ENCODE data around the gene TUBAL3. TPM values are rescaled to one million over a fixed set of nuclear protein-coding genes. Genes with fewer than 3 reads are reported as not detected.

Gene TUBAL3
- total and polyA plus RNA-seq, 9 donors: 0.15 to 0.34 (median 0.15) TPM; not detected in 6

DNA sequence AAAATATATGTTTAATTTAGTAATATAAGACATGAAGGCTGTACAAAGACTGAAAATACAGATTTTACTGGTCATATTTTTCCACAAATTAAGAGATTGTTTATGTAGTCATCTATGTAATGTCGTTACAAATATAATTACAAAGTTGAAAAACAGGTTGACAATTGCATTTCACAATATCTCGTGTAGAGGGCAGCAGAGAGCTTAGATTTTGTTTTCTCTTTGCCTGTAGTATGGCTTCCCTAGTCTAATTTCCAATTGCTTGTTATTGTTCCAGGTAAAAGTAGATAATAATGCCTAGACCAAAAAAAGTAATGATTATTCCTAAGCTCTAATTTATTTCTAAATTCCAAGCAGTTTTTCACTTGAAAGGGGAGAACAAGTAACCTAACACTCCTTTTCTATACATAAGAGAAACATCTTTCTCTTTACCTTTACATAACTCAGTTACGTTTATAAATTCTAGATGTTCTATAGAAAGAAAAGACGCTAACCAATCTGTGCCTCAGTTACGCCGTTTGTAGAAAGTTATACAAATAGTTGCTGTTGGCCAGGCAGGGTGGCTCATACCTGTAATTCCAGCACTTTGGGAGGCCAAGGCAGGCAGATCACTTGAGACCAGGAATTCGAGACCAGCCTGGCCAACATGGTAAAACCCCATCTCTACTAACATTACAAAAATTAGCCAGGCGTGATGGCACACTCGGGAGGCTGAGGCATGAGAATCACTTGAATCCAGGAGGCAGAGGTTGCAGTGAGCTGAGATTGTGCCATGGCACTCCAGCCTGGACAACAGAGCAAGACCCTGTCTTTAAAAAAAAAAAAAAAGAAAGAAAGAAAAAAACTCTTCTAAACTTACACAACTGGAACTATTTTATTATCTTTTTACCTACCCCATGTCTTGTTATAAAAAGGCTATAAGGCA lies 37.7 kb upstream of the TUBAL3 start:
- WGBS, 3 donors: 65 to 68% (median 66%) methylated on average over 9 of the region's 9 CpGs
- intact Hi-C loops (cut with DNase I): loop anchor here in 3 of 4 donors (2.0 to 10.0 kb wide), 4 partner anchors 180 to 432 kb away; no protein-coding TSS in a partner anchor
- DNase-seq: no peak
- peaks cover 3% of the 10 kb centered on the region for H3K4me1 ChIP-seq (ENCODE audit: insufficient read depth)
- no peaks in the 10 kb centered on the region for H3K9me3 ChIP-seq
- H3K4me3 ChIP-seq: no peak overlapping the region
- no peaks in the 10 kb centered on the region for H3K36me3 ChIP-seq
- no peak overlapping the region for H3K27ac ChIP-seq
- no peak for TF ChIP-seq EP300 (IDR thresholded peaks at IDR 0.05)
- TF ChIP-seq, protein P1, sequence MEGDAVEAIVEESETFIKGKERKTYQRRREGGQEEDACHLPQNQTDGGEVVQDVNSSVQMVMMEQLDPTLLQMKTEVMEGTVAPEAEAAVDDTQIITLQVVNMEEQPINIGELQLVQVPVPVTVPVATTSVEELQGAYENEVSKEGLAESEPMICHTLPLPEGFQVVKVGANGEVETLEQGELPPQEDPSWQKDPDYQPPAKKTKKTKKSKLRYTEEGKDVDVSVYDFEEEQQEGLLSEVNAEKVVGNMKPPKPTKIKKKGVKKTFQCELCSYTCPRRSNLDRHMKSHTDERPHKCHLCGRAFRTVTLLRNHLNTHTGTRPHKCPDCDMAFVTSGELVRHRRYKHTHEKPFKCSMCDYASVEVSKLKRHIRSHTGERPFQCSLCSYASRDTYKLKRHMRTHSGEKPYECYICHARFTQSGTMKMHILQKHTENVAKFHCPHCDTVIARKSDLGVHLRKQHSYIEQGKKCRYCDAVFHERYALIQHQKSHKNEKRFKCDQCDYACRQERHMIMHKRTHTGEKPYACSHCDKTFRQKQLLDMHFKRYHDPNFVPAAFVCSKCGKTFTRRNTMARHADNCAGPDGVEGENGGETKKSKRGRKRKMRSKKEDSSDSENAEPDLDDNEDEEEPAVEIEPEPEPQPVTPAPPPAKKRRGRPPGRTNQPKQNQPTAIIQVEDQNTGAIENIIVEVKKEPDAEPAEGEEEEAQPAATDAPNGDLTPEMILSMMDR (IDR thresholded peaks at IDR 0.05): peak; percentile 46 to 82 (median 66)
- no peak for TF ChIP-seq POLR2A (IDR thresholded peaks at IDR 0.05)
- H3K27me3 ChIP-seq: no peaks in the 10 kb centered on the region

- H3K9me3 ChIP-seq: no peaks in the 10 kb centered on the region
- H3K27ac ChIP-seq: no peak overlapping the region
- intact Hi-C loops (cut with DNase I): loop anchor here in 3 of 4 donors (5.0 to 10.0 kb wide), 3 partner anchors 181 to 434 kb away; no protein-coding TSS in a partner anchor
- H3K36me3 ChIP-seq: no peaks in the 10 kb centered on the region
- WGBS, 3 donors: 90 to 92% (median 92%) methylated on average over 4 of the region's 4 CpGs
- TF ChIP-seq, protein P1 (IDR thresholded peaks at IDR 0.05): no peak
- TF ChIP-seq POLR2A (IDR thresholded peaks at IDR 0.05) (no peak), EP300 (IDR thresholded peaks at IDR 0.05) (no peak)
- peaks cover 3% of the 10 kb centered on the region for H3K4me1 ChIP-seq (ENCODE audit: insufficient read depth)
- H3K4me3 ChIP-seq: no peak overlapping the region
- H3K27me3 ChIP-seq: no peaks in the 10 kb centered on the region
- DNase-seq: no peak
Measured at GRCh38 chr10:5441106-5441505, 36.5 kb upstream of the TUBAL3 start.

- TF ChIP-seq, protein P1 (IDR thresholded peaks at IDR 0.05): no peak
- TF ChIP-seq POLR2A (IDR thresholded peaks at IDR 0.05): no peak
- no peak for TF ChIP-seq EP300 (IDR thresholded peaks at IDR 0.05)
- Histone ChIP-seq H3K27me3 (no peaks in the 10 kb centered on the region), H3K36me3 (no peaks in the 10 kb centered on the region), H3K4me3 (no peak overlapping the region), H3K4me1 (ENCODE audit: insufficient read depth) (peaks cover 3% of the 10 kb centered on the region), H3K9me3 (no peaks in the 10 kb centered on the region), H3K27ac (no peak overlapping the region)
- WGBS, 3 donors: 89 to 94% (median 90%) methylated on average over 2 of the region's 2 CpGs
- no peak for DNase-seq
- intact Hi-C loops (cut with DNase I): loop anchor here in 3 of 4 donors (5.0 to 10.0 kb wide), 3 partner anchors 182 to 435 kb away; no protein-coding TSS in a partner anchor
Measured at GRCh38 chr10:5440206-5440605, 35.6 kb upstream of the TUBAL3 start.

DNA sequence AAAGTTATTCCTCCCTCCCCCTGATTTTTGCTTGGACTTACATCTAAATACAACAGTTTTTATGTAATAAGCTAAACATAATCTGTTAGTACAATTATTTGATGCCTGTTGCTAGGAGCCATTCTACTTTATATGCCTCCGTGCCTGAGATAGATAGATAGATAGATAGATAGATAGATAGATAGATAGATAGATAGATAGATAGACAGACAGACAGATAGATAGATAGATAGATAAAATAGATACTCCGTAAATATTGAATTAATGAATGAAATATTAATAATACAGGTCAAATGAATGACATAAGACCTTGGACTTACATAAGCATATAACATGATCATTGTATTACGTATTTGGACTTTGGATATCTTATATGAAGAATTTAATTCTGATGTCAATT lies 30.7 kb upstream of the TUBAL3 start:
- H3K27me3 ChIP-seq: no peaks in the 10 kb centered on the region
- no peaks in the 10 kb centered on the region for H3K4me1 ChIP-seq (ENCODE audit: insufficient read depth)
- H3K4me3 ChIP-seq: no peak overlapping the region
- no peak for DNase-seq
- TF ChIP-seq POLR2A (IDR thresholded peaks at IDR 0.05) (no peak), EP300 (IDR thresholded peaks at IDR 0.05) (no peak)
- TF ChIP-seq, protein P1 (IDR thresholded peaks at IDR 0.05): no peak
- intact Hi-C loops (cut with DNase I): no loop called here
- 90 to 94% (median 93%) methylated on average over 3 of the region's 3 CpGs for WGBS, 3 donors
- H3K36me3 ChIP-seq: no peaks in the 10 kb centered on the region
- no peak overlapping the region for H3K27ac ChIP-seq
- no peaks in the 10 kb centered on the region for H3K9me3 ChIP-seq

Measured in ovary (tissue), 9 donors.